22Rv1 (cell line): ENCODE results near the gene IFT80.

ENCODE experiments used
- ZFX ChIP-seq: fragments of 450-650 bp; IDR thresholded peaks from 2 replicates; pipeline ENCODE4 v1.6.1; 2017; ENCODE audit warnings: antibody characterized with exemption, borderline replicate concordance
- TF ChIP-seq, protein P1 (sequence below): fragments of 450-650 bp; IDR thresholded peaks from 2 replicates; pipeline ENCODE4 v1.5.1; 2017; ENCODE audit warnings: mild to moderate bottlenecking

GRCh38 chr3:160291290-160291908 is 107.6 kb downstream of the IFT80 start:
- TF ChIP-seq, protein P1, sequence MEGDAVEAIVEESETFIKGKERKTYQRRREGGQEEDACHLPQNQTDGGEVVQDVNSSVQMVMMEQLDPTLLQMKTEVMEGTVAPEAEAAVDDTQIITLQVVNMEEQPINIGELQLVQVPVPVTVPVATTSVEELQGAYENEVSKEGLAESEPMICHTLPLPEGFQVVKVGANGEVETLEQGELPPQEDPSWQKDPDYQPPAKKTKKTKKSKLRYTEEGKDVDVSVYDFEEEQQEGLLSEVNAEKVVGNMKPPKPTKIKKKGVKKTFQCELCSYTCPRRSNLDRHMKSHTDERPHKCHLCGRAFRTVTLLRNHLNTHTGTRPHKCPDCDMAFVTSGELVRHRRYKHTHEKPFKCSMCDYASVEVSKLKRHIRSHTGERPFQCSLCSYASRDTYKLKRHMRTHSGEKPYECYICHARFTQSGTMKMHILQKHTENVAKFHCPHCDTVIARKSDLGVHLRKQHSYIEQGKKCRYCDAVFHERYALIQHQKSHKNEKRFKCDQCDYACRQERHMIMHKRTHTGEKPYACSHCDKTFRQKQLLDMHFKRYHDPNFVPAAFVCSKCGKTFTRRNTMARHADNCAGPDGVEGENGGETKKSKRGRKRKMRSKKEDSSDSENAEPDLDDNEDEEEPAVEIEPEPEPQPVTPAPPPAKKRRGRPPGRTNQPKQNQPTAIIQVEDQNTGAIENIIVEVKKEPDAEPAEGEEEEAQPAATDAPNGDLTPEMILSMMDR, result no peak
- no peak for TF ChIP-seq ZFX
